ENCODE results near the gene KRTAP5-1. TPM values are rescaled to one million over a fixed set of nuclear protein-coding genes. Genes with fewer than 3 reads are reported as not detected.
"Not testable (repeated sequence)": the region's sequence is repeated elsewhere in the genome, so short reads cannot be mapped to it uniquely, and the experiment has no call there.

KRTAP5-1 gene
- total RNA-seq, 2 donors from 2014 or later, result not detected

GRCh38 chr11:1586699-1587098 is 1.6 kb upstream of the KRTAP5-1 start:
- no peak for TF ChIP-seq CTCF (IDR thresholded peaks at IDR 0.05)
- Histone ChIP-seq H3K27me3 (no peaks in the 10 kb centered on the region), H3K27ac (no peak overlapping the region), H3K4me3 (no peak overlapping the region), H3K9me3 (no peaks in the 10 kb centered on the region), H3K36me3 (no peaks in the 10 kb centered on the region), H3K4me1 (peaks cover 0 to 5% of the 10 kb centered on the region in 2 donors)
- DNase-seq (ENCODE audit: low spot score), result no peak

- not testable (repeated sequence) for H3K4me3 ChIP-seq; H3K9me3 ChIP-seq; DNase-seq (ENCODE audit: low spot score); H3K36me3 ChIP-seq; H3K4me1 ChIP-seq; H3K27me3 ChIP-seq; H3K27ac ChIP-seq
Measured at GRCh38 chr11:1582909-1583308, 2.2 kb downstream of the KRTAP5-1 start.

GRCh38 chr11:1581976-1582375 is 3.1 kb downstream of the KRTAP5-1 start:
- no peaks in the 10 kb centered on the region for H3K36me3 ChIP-seq
- no peak overlapping the region for H3K27ac ChIP-seq
- no peak for DNase-seq (ENCODE audit: low spot score)
- H3K4me1 ChIP-seq, result no peaks in the 10 kb centered on the region
- TF ChIP-seq CTCF (IDR thresholded peaks at IDR 0.05), result no peak
- peaks cover 0 to 8% of the 10 kb centered on the region in 2 donors for H3K9me3 ChIP-seq
- H3K27me3 ChIP-seq, result no peaks in the 10 kb centered on the region
- no peak overlapping the region for H3K4me3 ChIP-seq

GRCh38 chr11:1576825-1577224 is 8.3 kb downstream of the KRTAP5-1 start:
- H3K9me3 ChIP-seq, result peaks cover 0 to 8% of the 10 kb centered on the region in 2 donors
- no peak for DNase-seq (ENCODE audit: low spot score)
- H3K36me3 ChIP-seq, result no peaks in the 10 kb centered on the region
- TF ChIP-seq CTCF (IDR thresholded peaks at IDR 0.05), result no peak
- no peak overlapping the region for H3K4me3 ChIP-seq
- H3K4me1 ChIP-seq, result peaks cover 0 to 22% of the 10 kb centered on the region in 2 donors
- no peaks in the 10 kb centered on the region for H3K27me3 ChIP-seq
- no peak overlapping the region for H3K27ac ChIP-seq

GRCh38 chr11:1575756-1576155 is 9.3 kb downstream of the KRTAP5-1 start:
- not testable (repeated sequence) for H3K4me3 ChIP-seq; H3K27ac ChIP-seq; H3K9me3 ChIP-seq; DNase-seq (ENCODE audit: low spot score); H3K36me3 ChIP-seq; H3K27me3 ChIP-seq
- peaks cover 0 to 29% of the 10 kb centered on the region in 2 donors for H3K4me1 ChIP-seq

GRCh38 chr11:1574933-1575242 is 10.2 kb downstream of the KRTAP5-1 start:
- TF ChIP-seq CTCF (IDR thresholded peaks at IDR 0.05), result no peak
- Histone ChIP-seq H3K36me3 (no peaks in the 10 kb centered on the region), H3K27me3 (no peaks in the 10 kb centered on the region), H3K9me3 (peaks cover 0 to 8% of the 10 kb centered on the region in 2 donors), H3K27ac (no peak overlapping the region), H3K4me1 (peaks cover 0 to 38% of the 10 kb centered on the region in 2 donors), H3K4me3 (no peak overlapping the region)
- DNase-seq (ENCODE audit: low spot score), result no peak

GRCh38 chr11:1574238-1574932 is 10.7 kb downstream of the KRTAP5-1 start:
- Histone ChIP-seq H3K27ac (peak overlapping the region; percentile 91 to 93), H3K36me3 (no peaks in the 10 kb centered on the region), H3K9me3 (peaks cover 0 to 8% of the 10 kb centered on the region in 2 donors), H3K4me1 (peaks cover 0 to 43% of the 10 kb centered on the region in 2 donors), H3K27me3 (no peaks in the 10 kb centered on the region), H3K4me3 (peak overlapping the region; percentile 24 to 83)
- peak; percentile 86 to 97 for TF ChIP-seq CTCF (IDR thresholded peaks at IDR 0.05)
- DNase-seq (ENCODE audit: low spot score), result no peak
